PC-9 (cell line): ENCODE results near the gene CACNA1B. TPM values are rescaled to one million over a fixed set of nuclear protein-coding genes. Genes with fewer than 3 reads are reported as not detected.

Experiments used
- BruUV-seq: library from RNA; stranded (reverse); fragments of 400-500 nt; replicated peaks from 2 replicates; lab custom pipeline; 2021; lab: Mats Ljungman, UMichigan
- CTCF ChIA-PET: fragments of 300-600 bp; sonication (Branson Sonifier 250); formaldehyde crosslinking; loops from one replicate; lab custom pipeline; 2022; ENCODE audit warnings: antibody characterized with exemption; lab: Charles Lee
- POLR2A ChIA-PET: fragments of 300-600 bp; sonication (Branson Sonifier 250); formaldehyde crosslinking; loops from one replicate; lab custom pipeline; 2022; ENCODE audit warnings: antibody characterized with exemption; ENCODE audit not compliant: unreplicated experiment; lab: Charles Lee
- DNase-seq, 2 experiments: peaks; one replicate each; pipeline versions ENCODE4 v3.0.0 to v3.0.0-alpha.2; 2015 to 2022; ENCODE audit warnings: mixed read lengths in 1 of 2
- H2AFZ ChIP-seq: fragments of 200-600 bp; sonication (generic); 2 replicates; pipeline ENCODE4 v1.8.1; 2017; ENCODE audit warnings: antibody characterized with exemption
- H3F3A ChIP-seq: fragments of 200-600 bp; sonication (generic); 2 replicates; pipeline ENCODE4 v1.8.1; 2017; ENCODE audit warnings: antibody characterized with exemption, mild to moderate bottlenecking, low read depth; ENCODE audit not compliant: insufficient read depth
- H3K27ac ChIP-seq: fragments of 200-600 bp; sonication (generic); 2 replicates; pipeline ENCODE4 v1.6.1; 2016; ENCODE audit warnings: mixed run types
- H3K27me3 ChIP-seq: fragments of 200-600 bp; sonication (generic); 2 replicates; pipeline ENCODE4 v1.6.1; 2016; ENCODE audit warnings: low read depth, mixed run types; ENCODE audit not compliant: insufficient read depth
- H3K36me3 ChIP-seq: fragments of 200-600 bp; sonication (generic); 2 replicates; pipeline ENCODE4 v1.6.1; 2016; ENCODE audit warnings: low read depth, mixed run types
- H3K4me1 ChIP-seq: fragments of 200-600 bp; sonication (generic); replicated peaks from 2 replicates; pipeline ENCODE4 v1.6.1; 2016; ENCODE audit warnings: mixed run types; ENCODE audit not compliant: insufficient read depth
- H3K4me2 ChIP-seq: fragments of 200-600 bp; sonication (generic); 2 replicates; pipeline ENCODE4 v1.6.1; 2017; ENCODE audit warnings: mixed run types
- H3K4me3 ChIP-seq: fragments of 200-600 bp; sonication (generic); 2 replicates; pipeline ENCODE4 v1.6.1; 2016; ENCODE audit warnings: mixed run types
- H3K79me2 ChIP-seq: fragments of 200-600 bp; sonication (generic); 2 replicates; pipeline ENCODE4 v1.6.1; 2017; ENCODE audit warnings: low read depth, mixed run types
- H3K9me2 ChIP-seq: fragments of 200-600 bp; sonication (generic); 2 replicates; pipeline ENCODE4 v1.8.1; 2017; ENCODE audit warnings: mild to moderate bottlenecking; ENCODE audit not compliant: insufficient read depth
- H3K9me3 ChIP-seq: fragments of 200-600 bp; sonication (generic); 2 replicates; pipeline ENCODE4 v1.8.1; 2016; ENCODE audit warnings: low read depth; ENCODE audit not compliant: insufficient read depth
- H4K20me1 ChIP-seq: fragments of 200-600 bp; sonication (generic); 2 replicates; pipeline ENCODE4 v1.8.1; 2017; ENCODE audit not compliant: insufficient read depth
- EZH2 ChIP-seq: fragments of 200-600 bp; sonication (generic); IDR thresholded peaks from 2 replicates; pipeline ENCODE4 v1.8.0; 2017; ENCODE audit warnings: antibody characterized with exemption, low read depth
- intact Hi-C: fragments of 100-400 bp; cut with micrococcal nuclease; formaldehyde crosslinking; loops from one replicate; pipeline ENCODE4 v1.10.0; 2022; ENCODE audit not compliant: unreplicated experiment
- total RNA-seq: library from RNA; stranded (reverse); gene quantifications from 2 replicates; pipeline ENCODE4 v1.2.3, GENCODE V29; 2021
- TF ChIP-seq, protein P1 (sequence below): fragments of 200-600 bp; sonication (generic); conservative IDR thresholded peaks from 2 replicates; pipeline ENCODE4 v1.6.1; 2017; ENCODE audit warnings: mixed run types, antibody characterized with exemption, mild to moderate bottlenecking, moderate library complexity

Gene CACNA1B
- total RNA-seq, 1 experiment from 2014 or later = not detected

DNA sequence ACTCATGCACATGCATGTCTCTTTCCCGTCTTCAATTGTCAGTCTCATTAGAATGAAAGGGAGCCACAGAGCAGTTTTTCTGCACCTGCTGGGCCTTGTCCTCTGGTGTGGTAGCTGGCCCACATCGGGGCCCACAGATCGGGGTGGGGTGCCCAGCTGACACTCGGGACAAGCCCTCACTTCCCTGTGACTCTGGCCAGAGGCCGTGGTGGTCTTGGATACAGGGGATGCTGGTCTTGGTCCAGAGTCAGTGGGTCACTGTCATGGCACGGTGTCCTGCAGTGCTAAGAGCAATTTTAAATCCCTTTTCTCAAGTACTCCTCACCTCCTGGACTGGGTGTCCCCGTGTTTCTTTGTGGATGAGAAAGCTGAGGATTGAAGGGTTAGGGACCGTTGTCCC lies 193.2 kb downstream of the CACNA1B start:
- Histone ChIP-seq H3K9me3 (no peaks in the 10 kb centered on the region), H3K4me1 (no peaks in the 10 kb centered on the region), H3K27me3 (peaks cover 99% of the 10 kb centered on the region), H3K79me2 (no peaks in the 10 kb centered on the region), H3F3A (no peaks in the 10 kb centered on the region), H3K36me3 (no peaks in the 10 kb centered on the region), H3K4me2 (no peak overlapping the region), H4K20me1 (no peaks in the 10 kb centered on the region; the same call in 1 of the 2 replicates), H3K27ac (no peak overlapping the region), H3K9me2 (no peaks in the 10 kb centered on the region), H2AFZ (no peak overlapping the region), H3K4me3 (no peak overlapping the region)
- CTCF ChIA-PET = no interaction called here
- no peak for TF ChIP-seq EZH2
- TF ChIP-seq, protein P1, sequence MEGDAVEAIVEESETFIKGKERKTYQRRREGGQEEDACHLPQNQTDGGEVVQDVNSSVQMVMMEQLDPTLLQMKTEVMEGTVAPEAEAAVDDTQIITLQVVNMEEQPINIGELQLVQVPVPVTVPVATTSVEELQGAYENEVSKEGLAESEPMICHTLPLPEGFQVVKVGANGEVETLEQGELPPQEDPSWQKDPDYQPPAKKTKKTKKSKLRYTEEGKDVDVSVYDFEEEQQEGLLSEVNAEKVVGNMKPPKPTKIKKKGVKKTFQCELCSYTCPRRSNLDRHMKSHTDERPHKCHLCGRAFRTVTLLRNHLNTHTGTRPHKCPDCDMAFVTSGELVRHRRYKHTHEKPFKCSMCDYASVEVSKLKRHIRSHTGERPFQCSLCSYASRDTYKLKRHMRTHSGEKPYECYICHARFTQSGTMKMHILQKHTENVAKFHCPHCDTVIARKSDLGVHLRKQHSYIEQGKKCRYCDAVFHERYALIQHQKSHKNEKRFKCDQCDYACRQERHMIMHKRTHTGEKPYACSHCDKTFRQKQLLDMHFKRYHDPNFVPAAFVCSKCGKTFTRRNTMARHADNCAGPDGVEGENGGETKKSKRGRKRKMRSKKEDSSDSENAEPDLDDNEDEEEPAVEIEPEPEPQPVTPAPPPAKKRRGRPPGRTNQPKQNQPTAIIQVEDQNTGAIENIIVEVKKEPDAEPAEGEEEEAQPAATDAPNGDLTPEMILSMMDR = no peak
- POLR2A ChIA-PET = no interaction called here
- intact Hi-C loops = no loop called here
- no peak for DNase-seq
- no TSS peak for BruUV-seq

DNA sequence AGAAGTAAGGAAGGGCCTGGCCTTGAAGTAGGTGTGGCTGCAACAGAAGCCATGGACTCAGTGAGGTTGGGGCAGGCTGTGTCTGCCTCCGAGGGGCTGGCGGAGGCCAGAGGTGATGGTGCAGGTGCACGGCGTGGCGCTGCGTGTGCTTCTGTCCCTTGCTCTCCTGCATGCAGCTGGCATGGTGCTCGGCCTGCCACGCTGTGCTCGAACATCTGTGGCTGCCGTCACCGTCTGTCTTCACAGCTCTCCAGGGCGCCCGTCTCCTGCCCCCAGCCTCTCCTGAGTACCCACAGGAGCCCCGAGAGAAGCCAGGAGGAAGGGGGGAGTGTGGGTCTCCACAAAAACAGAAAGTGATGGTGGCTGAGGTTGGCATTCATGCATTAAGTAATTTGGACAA lies 193.7 kb downstream of the CACNA1B start:
- no TSS peak for BruUV-seq
- no peaks in the 10 kb centered on the region for H3K79me2 ChIP-seq
- H3K4me3 ChIP-seq = no peak overlapping the region
- H3K4me2 ChIP-seq = no peak overlapping the region
- H3K27ac ChIP-seq = no peak overlapping the region
- no peaks in the 10 kb centered on the region for H3K9me3 ChIP-seq
- POLR2A ChIA-PET = no interaction called here
- no peaks in the 10 kb centered on the region for H3K36me3 ChIP-seq
- H3K9me2 ChIP-seq = no peaks in the 10 kb centered on the region
- no peak for TF ChIP-seq EZH2
- TF ChIP-seq, protein P1 = no peak
- no peaks in the 10 kb centered on the region; the same call in 1 of the 2 replicates for H4K20me1 ChIP-seq
- CTCF ChIA-PET = no interaction called here
- H3K27me3 ChIP-seq = peaks cover 99% of the 10 kb centered on the region
- no peaks in the 10 kb centered on the region for H3K4me1 ChIP-seq
- intact Hi-C loops = no loop called here
- H2AFZ ChIP-seq = no peak overlapping the region
- no peaks in the 10 kb centered on the region for H3F3A ChIP-seq
- DNase-seq = no peak

DNA sequence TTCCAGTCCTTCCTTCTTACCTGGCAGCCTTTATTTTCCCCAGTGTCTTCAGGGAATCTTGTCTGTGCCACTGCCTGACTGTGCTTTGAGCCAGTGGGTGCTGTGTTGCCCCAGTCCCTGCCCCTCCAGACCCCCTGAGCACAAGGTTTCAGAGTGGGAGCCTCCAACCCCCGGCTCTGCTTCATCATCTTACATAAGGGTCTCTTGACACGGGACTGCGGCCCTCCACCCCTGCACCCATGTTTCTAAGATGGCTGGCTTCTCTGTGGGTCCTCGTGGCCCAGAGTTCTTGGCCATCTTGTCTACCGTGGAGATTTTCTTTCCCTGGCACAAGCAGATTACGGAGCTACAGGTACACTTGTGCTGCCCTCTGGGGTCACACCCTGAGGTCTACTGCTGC lies 194.1 kb downstream of the CACNA1B start:
- Histone ChIP-seq H2AFZ (no peak overlapping the region), H3K4me1 (no peaks in the 10 kb centered on the region), H3K4me3 (no peak overlapping the region), H3K9me3 (no peaks in the 10 kb centered on the region), H3K27ac (no peak overlapping the region), H3K79me2 (no peaks in the 10 kb centered on the region), H3K27me3 (peaks cover 99% of the 10 kb centered on the region), H3K4me2 (no peak overlapping the region), H4K20me1 (no peaks in the 10 kb centered on the region; the same call in 1 of the 2 replicates), H3F3A (no peaks in the 10 kb centered on the region), H3K36me3 (no peaks in the 10 kb centered on the region), H3K9me2 (no peaks in the 10 kb centered on the region)
- ChIA-PET CTCF (no interaction called here), POLR2A (interaction anchor here (0.6 kb wide), 1 partner anchor 399 kb away, joined by 5 read pairs; no protein-coding TSS in a partner anchor)
- intact Hi-C loops = no loop called here
- TF ChIP-seq EZH2 = no peak
- TF ChIP-seq, protein P1 = no peak
- no TSS peak for BruUV-seq
- no peak for DNase-seq
